Activated T-helper 1 cell treated with Interleukin-2 at 50 U/mL for 16 hours (primary cell): ENCODE measurements around the gene SLC66A2.
"Not testable (repeated sequence)": the region's sequence is repeated elsewhere in the genome, so short reads cannot be mapped to it uniquely, and the experiment has no call there.

Experiments
- DNase-seq: peaks from one replicate; pipeline ENCODE4 v3.0.0-alpha.2; 2020; ENCODE audit warnings: low read depth

Gene SLC66A2

DNA sequence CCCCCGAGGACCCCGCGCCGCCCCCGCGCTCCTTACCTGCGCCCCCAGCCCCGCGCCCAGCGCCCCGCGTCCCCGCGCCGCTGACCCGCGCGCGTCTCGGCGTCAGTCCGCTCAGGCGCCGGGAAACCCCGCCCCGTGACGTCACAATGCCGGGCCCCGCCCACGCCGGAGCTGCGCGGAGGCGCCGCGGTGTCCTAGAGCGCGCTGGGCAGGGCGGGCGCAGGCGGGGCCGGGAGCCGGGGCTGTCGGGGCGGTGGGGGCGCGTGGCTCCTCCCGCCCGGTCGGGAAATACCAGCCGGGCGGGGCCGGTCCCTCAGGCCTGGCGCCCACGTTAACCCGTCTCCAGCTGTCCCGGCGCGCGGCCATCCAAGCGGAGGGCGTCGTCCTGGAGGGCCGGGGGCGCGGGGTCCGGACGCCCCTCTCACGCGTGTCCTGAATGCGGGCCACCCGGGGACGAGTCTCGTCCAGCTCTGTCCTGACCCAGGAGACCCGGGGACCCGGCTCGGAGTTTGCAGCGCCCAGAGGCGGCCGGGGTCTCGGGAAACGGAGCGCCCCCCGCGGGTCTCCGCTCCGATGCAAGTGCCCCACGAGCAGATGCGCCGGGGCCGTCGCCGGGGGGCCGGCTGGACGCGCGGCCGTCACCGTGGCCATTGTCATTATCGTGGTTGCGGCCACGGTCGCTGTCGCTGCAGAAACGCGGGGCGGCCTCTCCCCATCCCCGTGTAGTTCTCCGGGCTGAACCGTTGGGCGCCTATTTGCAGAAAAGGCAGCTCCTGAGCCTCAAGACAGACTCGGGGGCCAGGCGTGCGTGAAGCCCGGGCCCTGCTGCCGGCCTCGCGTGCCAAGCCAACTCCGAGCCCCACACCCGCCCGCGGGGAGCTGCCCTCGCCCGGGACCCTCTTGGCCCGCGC, at the start of gene SLC66A2:
Gene SLC66A2, minus strand, starts transcription at position 109 of the 911 bp plus-strand sequence. CDS start 727 bp downstream, outside the sequence.
- DNase-seq, result peak; percentile 92

DNA sequence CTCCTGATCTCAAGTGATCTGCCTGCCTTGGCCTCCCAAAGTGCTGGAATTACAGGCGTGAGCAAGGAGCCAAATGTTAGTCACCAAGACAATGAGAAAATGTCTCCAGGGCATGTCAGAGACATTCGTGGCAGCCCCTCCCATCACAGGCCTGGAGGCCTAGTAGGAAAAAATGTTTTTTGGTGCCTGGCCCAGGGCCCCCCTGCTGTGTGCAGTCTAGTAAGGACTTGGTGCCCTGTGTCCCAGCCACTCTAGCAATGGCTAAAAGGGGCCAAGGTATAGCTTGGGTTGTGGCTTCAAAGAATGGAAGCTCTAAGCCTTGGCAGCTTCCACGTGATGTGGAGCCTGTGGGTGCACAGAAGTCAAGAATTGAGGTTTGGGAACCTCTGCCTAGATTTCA, 49.4 kb upstream of the SLC66A2 start:
- no peak for DNase-seq

DNA sequence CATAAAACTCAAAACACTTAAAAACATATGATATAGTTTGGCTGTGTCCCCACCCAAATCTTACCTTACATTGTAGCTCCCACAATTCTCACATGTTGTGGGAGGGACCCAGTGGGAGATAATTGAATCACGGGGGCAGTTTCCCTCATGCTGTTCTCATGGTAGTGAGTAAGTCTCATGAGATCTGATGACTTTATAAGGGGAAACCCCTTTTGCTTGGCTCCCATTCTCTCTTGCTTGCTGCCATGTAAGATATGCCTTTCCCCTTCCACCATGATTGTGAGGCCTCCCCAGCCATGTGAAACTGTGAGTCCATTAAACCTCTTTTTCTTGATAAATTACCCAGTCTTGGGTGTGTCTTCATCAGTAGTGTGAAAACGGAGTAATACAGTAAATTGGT, 48.2 kb upstream of the SLC66A2 start:
- not testable (repeated sequence) for DNase-seq

DNA sequence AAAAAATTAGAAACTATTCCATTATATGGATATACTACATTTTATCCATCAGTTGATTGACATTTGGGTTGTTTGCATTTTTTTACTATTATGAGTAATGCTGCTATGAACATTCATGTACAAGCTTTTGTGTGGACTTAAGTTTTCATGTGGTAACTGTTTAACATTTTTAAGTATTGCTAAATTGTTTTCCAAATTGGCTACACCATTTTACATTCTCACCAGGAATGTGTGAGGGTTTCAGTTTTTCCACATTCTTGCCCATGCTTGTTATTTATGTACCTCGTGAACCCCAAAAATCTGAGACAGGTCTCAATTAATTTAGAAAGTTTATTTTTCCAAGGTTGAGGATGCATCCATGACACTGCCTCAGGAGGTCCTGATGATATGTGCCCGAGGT, 40.0 kb upstream of the SLC66A2 start:
- no peak for DNase-seq

DNA sequence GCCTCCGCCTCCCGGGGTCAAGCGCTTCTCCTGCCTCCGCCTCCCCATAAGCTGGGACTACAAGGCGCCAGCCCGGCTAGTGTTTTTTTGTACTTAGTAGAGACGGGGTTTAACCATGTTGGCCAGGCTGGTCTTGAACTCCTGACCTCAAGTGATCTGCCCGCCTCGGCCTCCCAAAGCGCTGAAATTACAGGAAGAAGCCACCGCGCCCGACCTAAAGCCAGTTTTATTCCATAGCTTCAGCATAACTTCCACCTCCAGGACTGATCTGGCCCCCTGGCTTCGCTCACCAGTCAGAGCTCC, 37.7 kb upstream of the SLC66A2 start:
- no peak for DNase-seq

DNA sequence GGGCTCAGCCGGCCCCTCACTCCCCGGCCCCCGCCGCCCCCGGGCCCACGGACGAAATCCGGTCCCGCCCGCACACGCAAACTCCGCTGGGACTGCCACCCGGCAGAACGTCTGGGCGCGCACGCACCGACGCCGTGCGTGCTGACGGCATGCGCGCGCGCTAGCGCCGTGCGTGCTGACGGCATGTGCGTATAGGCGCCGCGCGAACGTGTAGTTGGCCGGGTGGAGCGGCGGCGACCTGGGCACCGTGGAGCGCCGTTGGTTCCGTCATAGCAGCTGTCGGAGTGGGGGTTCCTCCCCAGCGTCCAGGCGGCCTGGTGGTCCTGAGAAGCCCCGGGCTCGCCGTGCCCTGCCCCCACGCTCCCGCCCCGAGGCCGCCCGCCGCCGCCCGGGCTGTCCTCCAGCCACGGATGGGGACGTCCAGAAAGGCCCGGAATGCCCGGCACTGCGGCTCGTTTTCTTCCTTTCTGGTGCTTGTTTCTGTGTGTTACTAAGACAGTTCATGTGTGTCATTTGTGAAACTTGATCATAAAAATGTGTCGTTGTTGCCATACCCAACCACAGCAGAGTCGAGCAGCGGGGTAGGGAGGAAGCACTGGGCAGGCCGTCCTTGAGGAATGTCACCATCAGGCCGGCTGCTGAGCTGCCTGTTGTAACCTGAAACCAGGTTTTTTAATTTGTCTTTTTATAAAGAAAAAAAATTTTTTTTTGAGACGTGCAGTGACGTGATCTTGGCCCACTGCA, 37.2 kb upstream of the SLC66A2 start, which contains the start of gene TXNL4A:
Gene TXNL4A, minus strand, starts transcription at position 113 of the 744 bp plus-strand sequence. CDS start 171 bp downstream, outside the sequence.
- DNase-seq, result peak; percentile 78

DNA sequence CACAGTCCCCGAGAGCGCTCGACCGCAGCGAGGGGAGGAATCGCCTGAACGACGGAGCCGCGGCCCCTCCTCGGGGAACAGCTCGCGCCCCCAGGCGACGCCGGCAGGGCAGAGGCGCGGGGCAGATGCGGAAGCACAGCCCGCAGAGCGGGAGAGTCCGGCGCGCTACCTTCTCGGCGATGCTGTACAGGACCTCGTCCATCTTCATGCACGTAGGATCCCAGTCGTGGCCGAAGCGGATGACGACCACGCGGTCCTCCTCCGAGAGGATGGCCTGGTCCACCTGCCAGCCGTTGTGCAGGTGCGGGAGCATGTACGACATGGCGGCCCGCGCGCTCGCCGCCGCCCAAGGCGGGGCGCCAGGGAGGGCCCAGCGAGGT, 36.6 kb upstream of the SLC66A2 start:
- peak; percentile 47 for DNase-seq

DNA sequence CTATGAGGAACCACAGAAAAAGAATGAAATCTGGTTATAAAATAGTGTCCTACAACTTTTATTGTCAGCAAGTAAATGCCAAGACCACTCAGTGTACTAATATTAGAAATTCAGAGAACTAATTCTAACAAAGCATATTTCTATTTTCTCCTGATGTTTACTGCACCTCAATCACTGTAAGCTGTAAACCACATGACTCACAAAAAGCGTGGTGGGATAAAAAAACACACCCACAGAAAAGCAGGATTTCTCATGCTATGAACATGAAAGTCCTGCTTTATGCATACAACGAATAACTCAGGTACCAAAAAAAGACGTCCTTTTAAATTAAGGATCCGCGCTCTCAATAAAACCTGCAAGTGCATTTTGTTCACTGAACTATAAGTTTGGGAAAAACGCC, 36.1 kb upstream of the SLC66A2 start:
- no peak for DNase-seq

DNA sequence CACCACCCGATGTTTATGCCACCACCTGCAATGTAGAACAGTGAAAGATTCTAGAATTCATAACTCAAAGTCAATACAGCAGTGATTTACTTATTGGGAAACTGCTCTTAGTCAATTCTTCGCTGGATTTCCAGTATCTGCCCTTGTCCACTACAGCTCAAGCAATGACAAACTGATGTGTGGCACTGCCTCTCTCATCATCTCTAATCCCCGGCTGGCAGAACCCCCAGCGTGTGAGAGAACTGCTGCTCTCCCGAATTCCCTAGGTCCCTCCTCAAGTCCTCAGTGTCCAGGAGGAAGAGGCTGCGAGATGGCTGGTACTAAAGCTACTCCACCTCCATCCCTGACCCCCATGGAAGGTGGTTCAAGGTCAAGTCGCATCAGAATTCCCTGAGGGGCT, 35.3 kb upstream of the SLC66A2 start:
- no peak for DNase-seq

DNA sequence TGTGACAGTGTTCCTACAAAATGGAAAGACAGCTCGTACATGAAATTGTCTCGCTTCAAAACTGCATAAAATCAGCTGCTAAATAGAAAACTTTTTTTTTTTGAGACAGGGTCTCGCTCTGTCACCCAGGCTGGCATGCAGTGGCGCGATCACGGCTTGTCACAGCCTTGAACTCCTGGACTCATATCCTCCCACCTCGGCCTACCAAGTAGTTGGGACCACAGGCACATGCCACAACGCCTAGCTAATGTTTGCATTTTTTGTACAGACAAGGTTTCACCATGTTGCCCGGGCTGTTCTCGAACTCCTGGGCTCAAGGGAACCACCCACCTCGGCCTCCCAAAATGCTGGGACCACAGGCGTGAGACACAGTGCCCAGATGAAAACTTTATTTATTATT, 33.7 kb upstream of the SLC66A2 start:
- no peak for DNase-seq

DNA sequence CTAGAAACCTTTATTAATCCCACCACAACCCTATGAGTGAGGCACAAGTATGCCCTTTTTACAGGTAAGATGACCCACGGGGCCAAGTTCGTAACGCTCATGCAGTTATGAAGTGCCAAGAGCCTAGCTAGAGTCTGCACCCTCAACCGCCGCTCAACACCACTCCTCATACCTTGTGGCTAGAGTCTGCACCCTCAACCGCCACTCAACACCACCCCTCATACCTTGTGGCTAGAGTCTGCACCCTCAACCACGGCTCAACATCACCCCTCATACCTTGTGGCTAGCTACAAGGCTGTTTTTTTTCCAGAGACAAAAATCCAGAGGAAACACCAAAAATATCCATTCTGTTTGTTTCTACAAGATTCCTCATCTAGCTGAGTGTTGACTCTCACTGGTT, 32.3 kb upstream of the SLC66A2 start:
- DNase-seq, result no peak

DNA sequence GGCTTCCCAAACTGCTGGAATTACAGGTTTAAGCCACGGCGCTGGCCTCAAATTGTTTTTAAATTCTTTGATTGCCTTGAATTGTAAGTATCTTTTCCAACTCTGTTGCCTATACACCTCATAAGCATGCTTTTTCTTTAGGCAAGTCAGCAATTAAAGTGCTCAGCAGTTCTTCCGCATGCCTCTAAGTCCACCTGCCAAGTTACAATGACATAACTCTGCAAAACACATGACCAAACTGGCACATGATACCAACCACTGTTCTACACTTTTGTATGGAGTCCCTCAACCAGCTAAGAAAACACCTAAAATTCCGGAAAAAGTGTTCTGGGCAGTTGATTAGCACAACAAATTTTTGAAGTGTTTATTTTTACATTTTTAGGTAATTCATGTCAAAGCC, 31.8 kb upstream of the SLC66A2 start:
- no peak for DNase-seq

DNA sequence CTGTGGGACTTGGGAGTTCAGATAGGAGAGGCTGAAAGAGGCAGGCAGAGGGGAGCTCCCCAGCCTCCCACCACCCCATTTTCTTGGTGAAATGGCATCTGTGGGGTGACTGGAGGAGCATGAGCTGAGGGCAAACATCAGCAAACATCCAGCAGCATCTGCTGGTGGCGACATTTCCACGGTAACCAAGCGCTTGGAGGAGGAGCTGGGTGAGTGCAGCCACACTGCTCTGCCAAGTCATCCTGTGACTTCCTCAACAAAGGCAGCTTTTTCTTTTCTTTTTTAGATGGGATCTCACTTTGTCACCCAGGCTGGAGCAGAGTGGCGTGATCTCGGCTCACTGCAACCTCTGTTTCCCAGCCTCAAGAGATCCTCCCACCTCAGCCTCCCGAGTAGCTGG, 31.3 kb upstream of the SLC66A2 start:
- DNase-seq, result no peak

DNA sequence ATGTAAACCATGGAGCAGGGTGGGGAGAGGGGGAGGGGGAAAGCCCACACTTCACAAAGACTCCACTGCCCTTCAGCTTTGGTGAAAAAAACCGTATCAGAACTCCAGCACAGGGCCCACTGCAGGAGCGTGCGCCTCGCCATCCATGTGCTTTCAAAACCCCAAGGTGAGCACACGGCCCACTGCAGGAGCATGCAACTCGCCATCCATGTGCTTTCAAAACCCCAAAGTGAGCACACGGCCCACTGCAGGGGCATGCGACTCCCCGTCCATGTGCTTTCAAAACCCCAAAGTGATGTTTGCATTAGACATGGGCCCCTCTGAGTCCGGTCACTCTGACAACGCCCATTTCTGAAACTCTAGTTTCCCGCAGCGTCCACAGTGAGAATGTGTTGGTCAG, 29.1 kb upstream of the SLC66A2 start:
- no peak for DNase-seq

DNA sequence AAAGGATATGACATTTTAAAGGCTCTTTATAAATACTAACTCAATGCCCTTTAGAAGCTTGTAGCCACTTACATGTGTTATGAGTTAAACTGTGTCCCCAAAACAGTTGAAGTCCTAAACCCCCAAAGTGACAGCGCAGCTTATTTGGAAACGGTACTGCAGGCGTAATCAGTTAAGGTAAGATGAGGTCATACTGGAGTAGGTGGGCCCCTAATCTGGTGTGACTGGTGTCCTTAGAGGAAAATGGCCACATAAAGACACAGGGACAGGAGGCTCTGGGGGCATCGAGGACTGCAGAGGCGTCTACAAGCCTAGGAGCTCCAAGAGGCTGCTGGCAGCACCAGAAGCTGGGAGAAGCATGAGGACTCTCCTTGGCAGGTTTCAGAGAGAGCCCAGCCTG, 28.4 kb upstream of the SLC66A2 start:
- DNase-seq, result no peak

DNA sequence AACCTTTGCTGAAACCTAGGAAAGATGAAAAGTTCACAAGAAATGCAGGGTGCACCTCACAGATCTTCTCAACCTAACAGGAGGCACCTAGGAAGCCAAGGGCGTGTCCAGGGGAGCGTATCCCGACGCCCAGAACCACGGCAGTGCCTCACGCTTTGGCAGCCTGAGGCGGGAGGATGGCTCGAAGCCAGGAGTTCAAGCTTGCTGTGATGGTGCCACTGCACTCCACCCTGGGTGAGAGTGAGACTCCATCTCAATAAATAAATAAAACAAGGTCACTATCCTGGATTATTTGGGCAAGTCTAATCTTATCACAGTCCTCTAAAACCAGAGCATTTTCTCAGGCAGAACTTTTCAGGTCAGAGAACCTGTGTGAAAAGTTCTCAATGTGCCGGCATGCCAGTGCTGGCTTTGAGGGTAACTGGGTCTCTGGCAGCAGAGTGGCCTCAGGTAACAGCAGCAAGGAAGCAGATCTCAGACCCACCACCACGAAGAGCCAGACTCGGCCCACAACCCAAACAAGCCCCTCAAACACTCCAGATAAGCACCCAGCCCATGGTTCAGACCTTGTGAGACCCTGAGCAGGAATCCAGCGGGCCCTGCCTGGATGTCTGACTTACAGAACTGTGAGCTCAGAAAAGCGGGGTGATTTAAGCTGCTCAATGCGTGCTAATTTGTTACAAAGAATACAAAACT, 24.7 kb upstream of the SLC66A2 start:
- no peak for DNase-seq

DNA sequence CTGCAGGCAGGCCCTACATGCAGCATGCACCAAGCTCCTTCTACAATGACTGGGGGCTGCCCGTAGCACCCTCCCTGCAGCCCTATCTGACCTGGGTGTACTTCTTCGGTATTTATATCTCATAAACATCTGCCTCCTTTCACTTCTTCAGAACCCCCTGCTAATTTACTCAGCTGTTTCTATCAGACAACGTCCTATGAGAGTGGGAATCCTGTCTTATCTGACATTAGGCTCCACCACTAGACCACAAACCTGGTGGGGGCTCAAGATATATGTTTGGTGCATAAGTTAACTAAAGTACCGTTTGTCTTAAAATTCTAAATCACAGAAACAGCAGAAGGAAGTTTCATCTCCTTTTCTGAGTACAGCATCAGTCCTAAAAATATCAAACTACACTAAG, 23.6 kb upstream of the SLC66A2 start:
- DNase-seq, result no peak

DNA sequence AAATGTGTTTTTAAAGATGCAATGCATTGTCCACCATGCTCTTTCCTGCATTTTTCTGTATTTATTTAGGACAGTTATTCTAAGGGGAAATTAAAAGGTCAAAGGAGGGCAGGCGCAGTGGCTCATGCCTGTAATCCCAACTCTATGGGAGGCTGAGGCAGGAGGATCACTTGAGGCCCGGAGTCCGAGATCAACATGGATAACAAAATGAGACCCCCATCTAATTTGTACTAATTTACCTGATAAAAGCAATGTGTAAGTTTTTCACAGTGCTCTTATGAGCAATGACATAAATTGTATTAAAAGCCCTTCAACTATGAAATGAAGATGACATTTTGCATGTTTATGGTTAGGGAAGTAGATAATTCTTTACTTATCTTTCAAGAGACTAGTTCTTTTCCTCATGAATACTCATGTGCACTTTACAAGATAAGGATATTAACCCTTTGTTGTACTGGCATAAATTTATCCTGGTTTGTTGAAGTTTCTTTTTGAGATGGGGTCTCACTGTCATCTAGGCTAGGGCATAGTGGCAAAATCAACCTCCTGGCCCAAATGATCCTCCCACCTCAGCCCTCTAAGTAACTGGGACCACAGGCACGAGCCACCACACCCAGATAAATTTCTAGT, 22.7 kb upstream of the SLC66A2 start:
- DNase-seq, result no peak

DNA sequence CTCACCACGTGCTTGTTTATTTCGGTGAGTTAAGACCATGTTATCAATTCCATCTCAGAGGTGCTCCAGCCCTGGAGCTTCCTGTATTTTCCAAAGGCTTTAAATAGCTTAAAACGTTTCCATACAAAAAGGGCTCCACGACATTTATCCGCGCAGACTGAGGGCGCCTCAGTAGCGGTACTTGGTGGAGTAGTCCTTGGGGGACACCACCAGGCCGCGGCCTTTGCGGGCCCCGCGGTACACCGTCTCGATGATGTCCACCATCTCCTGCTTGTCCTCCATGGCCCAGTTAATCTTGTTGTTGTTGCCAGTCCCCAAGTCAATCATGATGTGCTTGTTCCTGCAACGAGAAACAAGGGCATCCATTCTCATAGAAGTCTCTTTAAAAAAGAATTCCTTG, 22.1 kb upstream of the SLC66A2 start:
- no peak for DNase-seq

DNA sequence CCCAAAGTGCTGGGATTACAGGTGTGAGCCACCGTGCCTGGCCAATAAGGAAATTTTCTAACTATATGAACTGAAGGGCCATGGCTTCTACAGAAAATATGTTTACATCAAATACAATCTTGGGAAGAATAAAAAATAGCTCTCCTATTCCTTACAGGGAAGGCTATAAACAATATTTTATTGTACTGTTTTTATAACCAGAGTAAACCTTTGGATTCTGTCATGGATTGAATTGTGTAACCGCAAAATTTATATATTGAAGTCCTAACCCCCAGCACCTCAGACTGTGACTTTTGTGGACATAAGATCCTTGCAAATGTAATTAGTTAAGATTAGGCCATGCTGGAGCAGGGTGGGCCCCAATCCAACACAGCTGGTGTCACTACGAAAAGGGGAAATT, 21.3 kb upstream of the SLC66A2 start:
- DNase-seq, result no peak

DNA sequence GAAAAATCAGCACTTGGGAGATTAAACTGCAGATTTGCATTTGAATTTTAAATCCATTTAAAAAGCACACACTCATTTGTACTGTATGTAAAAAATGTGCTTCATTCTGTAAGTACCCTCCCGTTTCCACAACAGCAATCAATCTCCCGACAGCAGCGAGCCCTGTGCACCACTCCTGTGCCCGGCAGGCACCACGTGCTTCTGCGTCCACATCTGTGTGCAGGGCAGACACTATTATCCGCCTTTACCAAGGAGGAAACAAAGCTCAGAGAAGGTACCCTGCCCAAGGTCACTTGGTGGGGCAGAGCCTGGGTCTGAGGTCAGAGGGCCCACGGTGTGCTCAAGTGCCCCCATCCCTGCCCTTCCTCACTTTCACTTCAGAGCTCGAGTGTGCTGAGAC, 20.5 kb upstream of the SLC66A2 start:
- DNase-seq, result no peak

DNA sequence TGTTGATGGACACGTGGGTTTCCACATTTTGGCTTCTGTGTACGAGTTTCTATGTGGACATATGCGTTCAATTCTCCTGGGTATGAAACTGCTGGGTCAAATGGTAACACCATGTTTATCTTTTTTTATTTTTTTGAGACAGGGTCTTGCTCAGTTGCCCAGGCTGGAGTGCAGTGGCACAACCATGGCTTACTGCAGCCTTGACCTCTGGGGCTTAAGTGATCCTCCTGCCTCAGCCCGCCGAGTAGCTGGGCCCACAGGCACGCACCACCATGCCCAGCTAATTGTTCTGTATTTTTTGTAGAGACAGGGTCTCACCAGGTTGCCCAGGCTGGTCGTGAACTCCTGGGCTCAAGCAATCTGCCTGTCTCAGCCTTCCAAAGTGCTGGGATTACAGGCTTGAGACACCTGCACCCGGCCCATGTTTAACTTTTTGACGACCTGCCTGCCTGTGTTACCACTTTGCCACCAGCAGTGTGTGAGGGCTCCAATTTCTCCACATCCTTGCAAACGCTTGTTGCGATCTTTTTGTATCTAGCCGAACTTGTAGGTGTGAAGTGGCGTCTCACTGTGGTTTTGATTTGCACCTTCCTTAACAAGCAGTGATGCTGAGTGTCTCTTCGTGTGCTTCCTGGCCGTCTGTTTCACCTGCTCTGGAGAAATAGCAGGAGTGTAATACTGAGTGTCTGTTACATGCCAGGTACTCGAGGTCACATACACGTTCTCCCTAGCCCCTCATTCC, 19.9 kb upstream of the SLC66A2 start:
- DNase-seq, result no peak
